GM04504 (cell line): ENCODE results near the gene MED13L.
A peak's percentile ranks its signal among the peaks of the same experiment; 100 is the strongest.
"Not testable (repeated sequence)": the region's sequence is repeated elsewhere in the genome, so short reads cannot be mapped to it uniquely, and the experiment has no call there.

Experiments used
- DNase-seq: peaks from one replicate; pipeline ENCODE4 v3.0.0-alpha.2; 2012; ENCODE audit warnings: low read depth

Gene MED13L

GRCh38 chr12:116246490-116247179 lies 30.9 kb downstream of the MED13L start:
- DNase-seq, result no peak

GRCh38 chr12:116245189-116245588 lies 32.3 kb downstream of the MED13L start:
- no peak for DNase-seq

GRCh38 chr12:116244474-116245090 lies 32.9 kb downstream of the MED13L start:
- no peak for DNase-seq

GRCh38 chr12:116244001-116244400 lies 33.5 kb downstream of the MED13L start:
- DNase-seq, result no peak

GRCh38 chr12:116242740-116243139 lies 34.8 kb downstream of the MED13L start:
- DNase-seq, result no peak

- DNase-seq, result no peak
Observed at GRCh38 chr12:116241157-116241759, 36.2 kb downstream of the MED13L start.

- DNase-seq, result not testable (repeated sequence)
Observed at GRCh38 chr12:116238570-116239119, 38.8 kb downstream of the MED13L start.

- no peak for DNase-seq
Observed at GRCh38 chr12:116238149-116238548, 39.3 kb downstream of the MED13L start.

- no peak for DNase-seq
Observed at GRCh38 chr12:116236976-116237375, 40.5 kb downstream of the MED13L start.

- peak; percentile 10 for DNase-seq
Observed at GRCh38 chr12:116236148-116236731, 41.3 kb downstream of the MED13L start.

- DNase-seq, result not testable (repeated sequence)
Observed at GRCh38 chr12:116234148-116234547, 43.3 kb downstream of the MED13L start.

- no peak for DNase-seq
Observed at GRCh38 chr12:116233669-116234068, 43.8 kb downstream of the MED13L start.

- DNase-seq, result no peak
Observed at GRCh38 chr12:116227811-116228210, 49.7 kb downstream of the MED13L start.

GRCh38 chr12:116226026-116226425 lies 51.5 kb downstream of the MED13L start:
- no peak for DNase-seq

- DNase-seq, result peak; percentile 53
Observed at GRCh38 chr12:116222358-116222757, 55.1 kb downstream of the MED13L start.

- DNase-seq, result no peak
Observed at GRCh38 chr12:116220756-116221155, 56.7 kb downstream of the MED13L start.

GRCh38 chr12:116217045-116217735 lies 60.3 kb downstream of the MED13L start:
- DNase-seq, result no peak

- no peak for DNase-seq
Observed at GRCh38 chr12:116216022-116216756, 61.3 kb downstream of the MED13L start.

- DNase-seq, result no peak
Observed at GRCh38 chr12:116215023-116215422, 62.5 kb downstream of the MED13L start.

GRCh38 chr12:116213885-116214527 lies 63.5 kb downstream of the MED13L start:
- DNase-seq, result no peak

- DNase-seq, result no peak
Observed at GRCh38 chr12:116213014-116213413, 64.5 kb downstream of the MED13L start.
